WTC11 (cell line): ENCODE measurements around the gene DGCR2. TPM values are rescaled to one million over a fixed set of nuclear protein-coding genes. Genes with fewer than 3 reads are reported as not detected.

Experiments
- ATAC-seq: fragments of 200-7000 bp; cut with Tn5 transposase; 2 replicates; pipeline ENCODE4 v1.10.0; 2021; ENCODE audit warnings: mild to moderate bottlenecking, moderate library complexity
- CTCF ChIA-PET: fragments of 300-600 bp; sonication (Branson Sonifier 250); formaldehyde crosslinking; loops from one replicate; lab custom pipeline; 2021; ENCODE audit warnings: antibody characterized with exemption; lab: Charles Lee
- POLR2A ChIA-PET: fragments of 350-600 bp; sonication (Branson Sonifier 250); formaldehyde crosslinking; loops from one replicate; lab custom pipeline; 2021; ENCODE audit warnings: antibody characterized with exemption; lab: Charles Lee
- DNase-seq: peaks from one replicate; pipeline ENCODE4 v3.0.0; 2021; ENCODE audit warnings: low spot score
- H3K27ac Mint-ChIP-seq: 2 replicates; pipeline ENCODE4 v1.8.0; 2021; ENCODE audit warnings: mixed read lengths
- H3K27me3 Mint-ChIP-seq: 2 replicates; pipeline ENCODE4 v1.8.0; 2021; ENCODE audit warnings: low read depth, mild to moderate bottlenecking, moderate library complexity, mixed read lengths
- H3K36me3 Mint-ChIP-seq: 2 replicates; pipeline ENCODE4 v1.8.0; 2021; ENCODE audit warnings: mixed read lengths
- H3K4me1 Mint-ChIP-seq: 2 replicates; pipeline ENCODE4 v1.8.0; 2022; ENCODE audit warnings: mixed read lengths
- H3K4me3 Mint-ChIP-seq: 2 replicates; pipeline ENCODE4 v1.8.0; 2021; ENCODE audit warnings: mild to moderate bottlenecking, moderate library complexity, mixed read lengths
- H3K9me3 Mint-ChIP-seq: 2 replicates; pipeline ENCODE4 v1.8.0; 2021; ENCODE audit warnings: mixed read lengths
- AFF4 ChIP-seq: sonication (generic); formaldehyde crosslinking; IDR thresholded peaks from 2 replicates; pipeline ENCODE4 v1.8.1; 2023; ENCODE audit warnings: mild to moderate bottlenecking, missing genetic modification reagents, borderline replicate concordance
- AR ChIP-seq: fragments of 250-450 bp; sonication (Bioruptor Pico); IDR thresholded peaks from 2 replicates; pipeline ENCODE4 v1.9.0; 2021; ENCODE audit warnings: mild to moderate bottlenecking
- ATF6 ChIP-seq: sonication (generic); formaldehyde crosslinking; IDR thresholded peaks from 2 replicates; pipeline ENCODE4 v1.8.1; 2023; ENCODE audit warnings: mild to moderate bottlenecking, missing genetic modification reagents
- CREB1 ChIP-seq: sonication (generic); formaldehyde crosslinking; IDR thresholded peaks from 2 replicates; pipeline ENCODE4 v1.8.0; 2023; ENCODE audit warnings: mild to moderate bottlenecking, missing genetic modification reagents
- E2F5 ChIP-seq: sonication (generic); formaldehyde crosslinking; IDR thresholded peaks from 2 replicates; pipeline ENCODE4 v1.8.1; 2022; ENCODE audit warnings: mild to moderate bottlenecking, moderate library complexity, missing genetic modification reagents
- EMX1 ChIP-seq: fragments of 250-450 bp; sonication (Bioruptor Pico); IDR thresholded peaks from 2 replicates; pipeline ENCODE4 v1.8.0; 2021; ENCODE audit warnings: mild to moderate bottlenecking
- JAZF1 ChIP-seq: fragments of 250-450 bp; sonication (Bioruptor Pico); IDR thresholded peaks from 2 replicates; pipeline ENCODE4 v1.9.0; 2021; ENCODE audit warnings: moderate library complexity, mild to moderate bottlenecking, inconsistent platforms
- MXD4 ChIP-seq: fragments of 250-450 bp; sonication (Bioruptor Pico); IDR thresholded peaks from 2 replicates; pipeline ENCODE4 v1.8.0; 2021; ENCODE audit warnings: mild to moderate bottlenecking, moderate library complexity, borderline replicate concordance
- NR3C1 ChIP-seq: sonication (generic); formaldehyde crosslinking; conservative IDR thresholded peaks from 2 replicates; pipeline ENCODE4 v1.8.1; 2023; ENCODE audit warnings: low read depth, mild to moderate bottlenecking, missing genetic modification reagents
- TCF7 ChIP-seq: sonication (generic); formaldehyde crosslinking; IDR thresholded peaks from 2 replicates; pipeline ENCODE4 v1.8.0; 2022; ENCODE audit warnings: mild to moderate bottlenecking, low read depth, missing genetic modification reagents, moderate library complexity
- total RNA-seq: library from RNA; stranded (reverse); gene quantifications from 3 replicates; pipeline ENCODE4 v1.2.3, GENCODE V29; 2021

The DGCR2 gene
- total RNA-seq, 1 experiment from 2014 or later: 64.2 TPM

- no peak for TF ChIP-seq CREB1 (CRISPR knock-in tag)
- TF ChIP-seq NR3C1 (CRISPR knock-in tag): no peak
Measured at GRCh38 chr22:19122143-19122751, at the start of gene DGCR2 (continued).

GRCh38 chr22:19169947-19170318, 47.7 kb upstream of the DGCR2 start:
- ChIA-PET CTCF (interaction anchor here (1.5 to 2.3 kb wide), 3 partner anchors 15 to 25 kb away, joined by 3 to 8 read pairs (median 8); partner anchors contain the start of gene ESS2), POLR2A (no interaction called here)
- Mint-ChIP-seq H3K4me1 (peaks cover 45% of the 10 kb centered on the region), H3K36me3 (no peaks in the 10 kb centered on the region), H3K4me3 (peak overlapping the region; percentile 95), H3K9me3 (no peaks in the 10 kb centered on the region), H3K27ac (no peak overlapping the region), H3K27me3 (peaks cover 58% of the 10 kb centered on the region)
- DNase-seq (no peak), ATAC-seq (no peak)
- TF ChIP-seq EMX1 (CRISPR knock-in tag): no peak
- TF ChIP-seq ATF6: no peak
- TF ChIP-seq MXD4 (CRISPR knock-in tag): no peak
- TF ChIP-seq JAZF1 (CRISPR knock-in tag): no peak
- TF ChIP-seq E2F5 (CRISPR knock-in tag): 0 out of 2 replicates have a peak, but pooled peaks have one; percentile 37
- TF ChIP-seq, all 79 proteins: peak for 1

GRCh38 chr22:19169002-19169946, 47.1 kb upstream of the DGCR2 start:
- Mint-ChIP-seq H3K36me3 (no peaks in the 10 kb centered on the region), H3K9me3 (no peaks in the 10 kb centered on the region), H3K4me1 (peaks cover 41% of the 10 kb centered on the region), H3K27me3 (peaks cover 64% of the 10 kb centered on the region), H3K4me3 (peak overlapping the region; percentile 95), H3K27ac (no peak overlapping the region)
- DNase-seq: no peak
- no peak for ATAC-seq
- TF ChIP-seq AFF4 (no peak), TCF7 (CRISPR knock-in tag) (no peak), AR (CRISPR knock-in tag) (no peak)
- ChIA-PET CTCF (interaction anchor here (1.0 to 2.3 kb wide), 5 partner anchors 10 to 25 kb away, joined by 3 to 9 read pairs (median 8); partner anchors contain the start of genes ESS2 and SLC25A1), POLR2A (no interaction called here)
